K562 (cell line): ENCODE results near the gene TAT. TPM values are rescaled to one million over a fixed set of nuclear protein-coding genes. Genes with fewer than 3 reads are reported as not detected.
"Not testable (repeated sequence)": the region's sequence is repeated elsewhere in the genome, so short reads cannot be mapped to it uniquely, and the experiment has no call there.

Experiments used
- ATAC-seq: fragments of 200-7000 bp; cut with Tn5 transposase; 3 replicates; pipeline ENCODE4 v1.9.1; 2020; ENCODE audit warnings: moderate library complexity
- BruUV-seq: library from RNA; stranded (reverse); fragments of 400-500 nt; replicated peaks from 2 replicates; lab custom pipeline; 2021; lab: Mats Ljungman, UMichigan
- CTCF ChIA-PET: fragments of 300-600 bp; formaldehyde crosslinking; extraction: SDS; loops from one replicate; lab custom pipeline; 2021; ENCODE audit warnings: low intra/inter-chr PET ratio; lab: Yijun Ruan, JAX
- POLR2A ChIA-PET: fragments of 300-600, 350-650 bp; sonication (Branson Sonifier 250); formaldehyde crosslinking; extraction: SDS; loops from one replicate; lab custom pipeline; 2021; ENCODE audit warnings: antibody characterized with exemption, inconsistent platforms; lab: Yijun Ruan, JAX
- DNase-seq, 4 experiments: peaks; one replicate each; pipeline versions ENCODE4 v3.0.0 to v3.0.0-alpha.2; 2011 to 2018; ENCODE audit warnings: low spot score in 3 of 4, mixed read lengths in 3 of 4; ENCODE audit errors: extremely low read depth in 1 of 4
- FAIRE-seq: peaks from 2 replicates; lab custom pipeline; 2011; peaks lifted over from hg19 to GRCh38; lab: Jason Lieb, UNC
- H2AFZ ChIP-seq: 2 replicates; pipeline ENCODE4 v1.6.0; 2011; ENCODE audit warnings: low read depth, low read length, control low read depth, inconsistent platforms
- H3K27ac ChIP-seq: fragments of 200-600 bp; 3 replicates; pipeline ENCODE4 v1.8.0; 2011; ENCODE audit warnings: low read depth, mild to moderate bottlenecking, control low read depth, inconsistent platforms, low read length, moderate library complexity, mixed read lengths; ENCODE audit errors: extremely low read depth
- H3K27me3 ChIP-seq, 2 experiments: fragments of 300-600 bp in 1 of 2; 2 replicates in 1 of 2; 3 replicates in 1 of 2; pipeline versions ENCODE4 v1.6.0 to v1.8.0; 2011; ENCODE audit warnings: inconsistent platforms in 2 of 2, low read length in 2 of 2, mild to moderate bottlenecking in 1 of 2, mixed read lengths in 1 of 2, moderate library complexity in 1 of 2; ENCODE audit not compliant: control insufficient read depth in 2 of 2, insufficient read depth in 2 of 2
- H3K36me3 ChIP-seq: fragments of 300-600 bp; 3 replicates; pipeline ENCODE4 v1.8.0; 2011; ENCODE audit warnings: mild to moderate bottlenecking, low read length, inconsistent platforms; ENCODE audit not compliant: control insufficient read depth, insufficient read depth
- H3K4me1 ChIP-seq, 2 experiments: fragments of 200-600 bp in 1 of 2; replicated peaks in 1 of 2; 2 replicates in 1 of 2; 3 replicates in 1 of 2; pipeline versions ENCODE4 v1.5.1 to v1.8.0; 2011; ENCODE audit warnings: inconsistent platforms in 2 of 2, low read length in 2 of 2, mild to moderate bottlenecking in 1 of 2, mixed read lengths in 1 of 2, moderate library complexity in 1 of 2; ENCODE audit not compliant: control insufficient read depth in 2 of 2, insufficient read depth in 2 of 2
- H3K4me2 ChIP-seq: 2 replicates; pipeline ENCODE4 v1.6.1; 2011; ENCODE audit warnings: low read length, control low read depth, inconsistent platforms, mixed read lengths; ENCODE audit not compliant: insufficient read depth
- H3K4me3 ChIP-seq: fragments of 200-600 bp; sonication (generic), shearing (Covaris generic); 2 replicates; pipeline ENCODE4 v1.5.1; 2016; ENCODE audit warnings: control low read depth, inconsistent platforms
- H3K79me2 ChIP-seq: fragments of 200-600 bp; 3 replicates; pipeline ENCODE4 v1.8.0; 2011; ENCODE audit warnings: low read length, inconsistent platforms; ENCODE audit not compliant: control insufficient read depth, insufficient read depth
- H3K9ac ChIP-seq, 2 experiments: 2 replicates each; pipeline versions ENCODE4 v1.6.0 to v1.6.1; 2011; ENCODE audit warnings: low read depth in 2 of 2, low read length in 2 of 2, control low read depth in 1 of 2, inconsistent platforms in 1 of 2, mild to moderate bottlenecking in 1 of 2, mixed read lengths in 1 of 2; ENCODE audit not compliant: insufficient read depth in 1 of 2
- H3K9me1 ChIP-seq: one replicate; pipeline ENCODE4 v1.6.0; 2011; ENCODE audit warnings: inconsistent platforms, mild to moderate bottlenecking, low read length, moderate library complexity; ENCODE audit not compliant: control insufficient read depth, insufficient read depth
- H3K9me3 ChIP-seq: replicated peaks from 2 replicates; pipeline ENCODE4 v1.5.1; 2011; ENCODE audit warnings: low read depth, low read length, inconsistent platforms; ENCODE audit not compliant: control insufficient read depth, insufficient read depth
- H4K20me1 ChIP-seq: replicated peaks from 2 replicates; pipeline ENCODE4 v1.6.1; 2011; ENCODE audit warnings: low read length, inconsistent platforms, mixed read lengths; ENCODE audit not compliant: control insufficient read depth, insufficient read depth
- ARID2 ChIP-seq: fragments of 450-650 bp; IDR thresholded peaks from 2 replicates; pipeline ENCODE4 v1.6.1; 2017; ENCODE audit warnings: antibody characterized with exemption, mild to moderate bottlenecking
- ARNT ChIP-seq, 2 experiments: fragments of 450-650 bp; IDR thresholded peaks; 2 replicates each; pipeline ENCODE4 v1.6.1; 2016; ENCODE audit warnings: mild to moderate bottlenecking in 1 of 2
- CBX5 ChIP-seq: IDR thresholded peaks from 2 replicates; pipeline ENCODE4 v1.6.1; 2014; ENCODE audit warnings: low read depth, borderline replicate concordance
- CEBPZ ChIP-seq: fragments of 150-350 bp; IDR thresholded peaks from 2 replicates; pipeline ENCODE4 v1.6.1; 2014; ENCODE audit warnings: low read depth, mild to moderate bottlenecking, low read length, borderline replicate concordance
- HCFC1 ChIP-seq: IDR thresholded peaks from 2 replicates; pipeline ENCODE4 v1.6.1; 2012; ENCODE audit warnings: low read depth, low read length, improper control_type of control experiment
- NCOR1 ChIP-seq: fragments of 450-650 bp; IDR thresholded peaks from 2 replicates; pipeline ENCODE4 v1.6.1; 2016; ENCODE audit warnings: mild to moderate bottlenecking, moderate library complexity
- POU5F1 ChIP-seq: fragments of 150-350 bp; IDR thresholded peaks from 2 replicates; pipeline ENCODE4 v1.6.1; 2014; ENCODE audit warnings: borderline replicate concordance, low read length, low read depth, mild to moderate bottlenecking; ENCODE audit not compliant: partially characterized antibody
- RBM25 ChIP-seq: fragments of 200-400 bp; formaldehyde crosslinking; IDR thresholded peaks from 2 replicates; pipeline ENCODE4 v1.6.1; 2018; ENCODE audit warnings: low read length, low read depth, moderate library complexity; ENCODE audit not compliant: severe bottlenecking
- ZNF140 ChIP-seq: fragments of 250-450 bp; sonication (Bioruptor Pico); IDR thresholded peaks from 2 replicates; pipeline ENCODE4 v1.8.0; 2021; ENCODE audit warnings: moderate library complexity, mild to moderate bottlenecking, inconsistent platforms
- ZNF398 ChIP-seq: fragments of 250-450 bp; sonication (Bioruptor Pico); IDR thresholded peaks from 2 replicates; pipeline ENCODE4 v1.8.0; 2021; ENCODE audit warnings: moderate library complexity, mild to moderate bottlenecking, inconsistent platforms
- WGBS: fragments of 100-300 bp; shearing (Covaris generic); methylation state at CpG from one replicate; pipeline ENCODE4 v1.1.6; 2016; ENCODE audit warnings: low coverage, mixed read lengths; ENCODE audit not compliant: insufficient coverage; ENCODE audit errors: missing lambda C conversion rate; 5-methylcytosine and 5-hydroxymethylcytosine counted together
- in situ Hi-C: fragments of 300-500 bp; cut with MboI; formaldehyde crosslinking; loops from 4 replicates; pipeline ENCODE4 v1.15.0; 2018; ENCODE audit warnings: inconsistent platforms, mixed read lengths
- intact Hi-C: fragments of 100-400 bp; cut with micrococcal nuclease; formaldehyde crosslinking; loops from 2 replicates; pipeline ENCODE4 v1.14.2; 2022
- polyA plus RNA-seq, 8 experiments: library from polyadenylated mRNA; depleted of rRNA in 4 of 8; stranded (reverse) in 5 of 8; unstranded in 3 of 8; fragments of >200 nt; fragmentation: Nextera tagmentation in 2 of 8; fragmentation: Illumina TruSeq in 1 of 8; extraction: Ambion mirVana in 2 of 8; extraction: Trizol in 1 of 8; gene quantifications; 2 replicates each; pipeline versions ENCODE4 v1.2.1 to v1.2.3, GENCODE V29; 2011 to 2014; ENCODE audit warnings: inconsistent platforms in 1 of 8, missing spikeins in 1 of 8
- total RNA-seq, 7 experiments: library from RNA; depleted of rRNA in 6 of 7; stranded (reverse); fragments of >200 nt in 6 of 7; fragmentation: Illumina TruSeq in 2 of 7; extraction: Trizol in 2 of 7; gene quantifications; 2 replicates each; pipeline versions ENCODE4 v1.2.1 to v1.2.3, GENCODE V29; 2011 to 2021; ENCODE audit warnings: low replicate concordance in 1 of 7

The TAT gene
- total and polyA plus RNA-seq, 9 of the 15 experiments (the other 6 are each of a cell fraction or from before 2014, with no cell fraction given) = 0.04 to 0.24 (median 0.04) TPM; not detected in 6

- ChIA-PET POLR2A (no interaction called here), CTCF (no interaction called here)
- DNase-seq = no peak
- no peak overlapping the region for H3K27ac ChIP-seq
- no peak overlapping the region for H3K9ac ChIP-seq
- peaks cover 5 to 15% of the 10 kb centered on the region in 2 experiments; a peak in 4 of 5 replicates for H3K4me1 ChIP-seq
- ATAC-seq = no peak
- no peaks in the 10 kb centered on the region for H3K27me3 ChIP-seq
- no peak overlapping the region for H2AFZ ChIP-seq
- no peak overlapping the region for H3K4me2 ChIP-seq
- no peak overlapping the region for H3K4me3 ChIP-seq
- H4K20me1 ChIP-seq = no peaks in the 10 kb centered on the region
- no peaks in the 10 kb centered on the region for H3K9me3 ChIP-seq
- no TSS peak for BruUV-seq
- WGBS = 10% methylated on average over 1 of the region's 1 CpG
- H3K79me2 ChIP-seq = no peaks in the 10 kb centered on the region
- in situ Hi-C loops (no loop called here), intact Hi-C loops (no loop called here)
- no peaks in the 10 kb centered on the region for H3K36me3 ChIP-seq
- no peaks in the 10 kb centered on the region for H3K9me1 ChIP-seq
- no peak for TF ChIP-seq NCOR1
- no peak for TF ChIP-seq ARNT (IDR thresholded peaks at IDR 0.05)
- TF ChIP-seq ARID2 = no peak
- no peak for TF ChIP-seq ZNF398
- no peak for TF ChIP-seq ZNF140 (CRISPR knock-in tag)
- TF ChIP-seq HCFC1 = no peak
- TF ChIP-seq CEBPZ = no peak
- 0 out of 2 replicates have a peak, but pooled peaks have one; percentile 18 for TF ChIP-seq CBX5
- TF ChIP-seq RBM25 = peak; percentile 89
- TF ChIP-seq POU5F1 = no peak
- TF ChIP-seq, all 486 proteins: peak for 2
- FAIRE-seq = no peak
Measured at GRCh38 chr16:71562552-71562951, 14.3 kb downstream of the TAT start.

- in situ Hi-C loops, FAIRE-seq, H3K79me2 ChIP-seq, H4K20me1 ChIP-seq, DNase-seq, H3K4me2 ChIP-seq, H3K9me1 ChIP-seq, H2AFZ ChIP-seq, H3K9ac ChIP-seq, POLR2A ChIA-PET, H3K9me3 ChIP-seq, H3K36me3 ChIP-seq, BruUV-seq, intact Hi-C loops, ATAC-seq, CTCF ChIA-PET, H3K27me3 ChIP-seq, H3K27ac ChIP-seq, H3K4me3 ChIP-seq: not testable (repeated sequence)
- WGBS = 7% methylated on average over 8 of the region's 8 CpGs
- H3K4me1 ChIP-seq = peaks cover 5 to 15% of the 10 kb centered on the region in 2 experiments; a peak in 4 of 5 replicates
Measured at GRCh38 chr16:71561886-71562285, 15.0 kb downstream of the TAT start.
